SH-SY5Y (cell line): ENCODE results near the gene CCDC47.

ENCODE experiments used
- GATA2 ChIP-seq: IDR thresholded peaks from 2 replicates; pipeline ENCODE4 v1.6.1; 2011; ENCODE audit warnings: mild to moderate bottlenecking, low read depth, low read length
- GATA3 ChIP-seq: IDR thresholded peaks from 2 replicates; pipeline ENCODE4 v1.6.1; 2011; ENCODE audit warnings: low read depth, mild to moderate bottlenecking, low read length, moderate library complexity

DNA sequence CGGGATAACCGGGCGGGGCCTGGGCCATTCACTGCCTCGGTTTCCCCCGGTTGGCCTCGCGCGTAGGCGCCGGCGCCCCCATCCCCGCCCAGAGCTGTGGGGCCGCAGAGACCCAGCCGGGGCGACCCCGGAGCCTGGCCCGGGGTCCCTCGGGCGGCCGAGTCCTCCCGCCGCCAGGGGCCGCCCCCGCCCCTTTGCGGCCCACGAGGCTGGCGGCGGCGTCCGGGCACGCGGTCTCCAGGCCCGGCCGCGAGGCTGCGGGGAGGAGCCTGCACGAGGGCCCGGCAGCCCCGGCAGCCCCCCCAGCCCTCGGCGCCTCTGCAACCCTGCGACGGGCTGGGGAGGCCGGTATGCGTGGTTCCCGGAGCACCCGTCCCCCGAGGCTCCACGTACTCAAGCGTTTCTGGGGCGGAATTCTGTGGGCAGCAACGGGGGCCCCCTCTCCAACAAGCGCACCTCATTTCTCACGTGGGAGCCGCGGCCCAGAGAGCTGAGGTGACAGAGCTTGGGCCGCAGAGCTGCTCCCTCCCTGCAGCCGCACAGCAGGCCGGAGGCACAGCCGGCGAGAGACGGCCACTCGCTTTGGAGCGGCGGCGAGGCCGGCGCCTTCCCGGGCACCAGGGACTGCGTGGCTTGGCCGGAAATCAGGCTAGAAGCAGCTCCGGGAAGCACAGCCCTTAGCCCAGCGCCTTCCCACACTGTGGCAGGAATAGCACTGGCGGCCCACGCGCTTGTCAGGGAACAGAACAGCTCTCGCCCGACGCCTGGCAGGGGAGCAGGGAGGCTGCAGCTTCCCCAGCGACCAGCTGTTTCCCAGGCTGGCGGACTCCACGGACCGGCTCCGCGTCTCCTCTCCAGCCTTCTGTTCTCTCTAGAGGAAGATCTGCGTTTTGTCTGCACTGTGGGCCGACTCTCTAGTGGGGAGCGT, 72.6 kb downstream of the CCDC47 start:
- TF ChIP-seq GATA3, result no peak
- no peak for TF ChIP-seq GATA2
